ENCODE data around the gene RERGL.

DNA sequence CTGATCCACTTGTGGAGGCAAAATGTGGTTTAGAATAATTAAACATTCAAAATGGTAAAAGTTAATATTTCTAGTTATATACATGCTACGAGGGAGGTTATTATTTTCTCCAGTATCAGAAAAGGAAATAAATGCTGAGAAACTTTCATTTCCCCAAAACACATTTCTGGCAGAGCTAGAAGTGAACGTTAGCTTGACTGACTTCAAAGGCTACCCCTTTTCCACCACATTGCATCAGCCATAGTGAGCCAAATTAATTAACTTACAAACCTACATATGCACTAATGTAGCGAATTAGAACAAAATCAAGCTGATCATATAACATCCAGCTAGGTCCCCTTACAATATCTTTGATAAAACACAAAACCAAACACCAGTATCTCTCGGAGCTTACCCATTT, 49.3 kb upstream of the RERGL start:
- TF ChIP-seq BACH2 (CRISPR knock-in tag; IDR thresholded peaks at IDR 0.05; ENCODE audit: borderline replicate concordance) (no peak), TCF4 (CRISPR knock-in tag; IDR thresholded peaks at IDR 0.05; ENCODE audit: borderline replicate concordance) (no peak), ARNTL (CRISPR knock-in tag; IDR thresholded peaks at IDR 0.05; ENCODE audit: borderline replicate concordance, low read depth) (no peak), PATZ1 (CRISPR knock-in tag; IDR thresholded peaks at IDR 0.05; ENCODE audit: borderline replicate concordance) (no peak), CREB5 (CRISPR knock-in tag; IDR thresholded peaks at IDR 0.05; ENCODE audit: low read depth) (no peak)

Measured in SK-N-SH treated with all-trans-retinoic acid at 6 μM for 48 hours (cell line).